Inflammatory macrophage treated with lipopolysaccharide for 1 hour (primary cell): ENCODE results near the gene ZCCHC9.
A peak's percentile ranks its signal among the peaks of the same experiment; 100 is the strongest.
"Not testable (repeated sequence)": the region's sequence is repeated elsewhere in the genome, so short reads cannot be mapped to it uniquely, and the experiment has no call there.

Experiments
- DNase-seq, 2 donors: peaks; one replicate each; pipeline ENCODE4 v3.0.0-alpha.2; 2020 to 2022

The ZCCHC9 gene, protein sequence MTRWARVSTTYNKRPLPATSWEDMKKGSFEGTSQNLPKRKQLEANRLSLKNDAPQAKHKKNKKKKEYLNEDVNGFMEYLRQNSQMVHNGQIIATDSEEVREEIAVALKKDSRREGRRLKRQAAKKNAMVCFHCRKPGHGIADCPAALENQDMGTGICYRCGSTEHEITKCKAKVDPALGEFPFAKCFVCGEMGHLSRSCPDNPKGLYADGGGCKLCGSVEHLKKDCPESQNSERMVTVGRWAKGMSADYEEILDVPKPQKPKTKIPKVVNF

DNA sequence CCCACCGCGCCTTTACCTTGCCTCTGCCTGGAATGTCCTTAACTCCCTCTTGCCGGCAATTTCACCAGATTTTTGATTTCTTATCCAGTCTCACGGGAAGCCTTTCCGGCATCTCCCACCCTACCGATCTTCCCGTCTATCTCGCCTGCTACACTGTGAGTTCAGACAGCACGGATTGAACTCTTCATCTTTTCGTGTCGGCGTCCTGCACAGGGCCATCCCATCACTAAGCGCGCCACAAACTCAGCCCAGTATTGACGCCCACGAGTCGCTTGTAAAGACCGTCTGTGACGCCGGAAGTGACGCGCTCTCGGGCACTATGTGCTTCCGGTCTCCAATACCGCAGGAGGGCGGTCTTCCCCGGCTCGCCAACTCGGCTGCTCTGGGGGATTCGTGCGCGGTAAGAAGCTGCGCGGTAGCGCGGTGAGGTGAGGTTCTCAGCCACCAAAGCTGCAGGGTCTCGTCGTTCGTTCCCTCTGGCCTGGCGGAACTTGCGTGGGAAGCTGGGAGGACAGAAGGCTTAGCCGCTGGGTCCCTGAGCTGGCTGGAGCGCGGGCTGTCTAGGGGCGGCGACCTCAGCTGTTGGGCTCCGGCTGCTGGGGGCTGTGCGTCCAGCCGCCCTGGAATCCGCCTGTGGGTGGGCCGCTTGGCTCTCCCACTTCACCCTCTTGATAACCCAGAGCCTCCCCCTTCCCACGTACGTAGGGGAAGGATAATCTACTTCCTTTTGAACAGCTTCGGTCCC, at the start of gene ZCCHC9:
Gene ZCCHC9 (plus strand): TSS at position 317 of the 745 bp plus-strand sequence. CDS start 3,171 bp downstream, outside the sequence.
- DNase-seq = peak; percentile 95 to 96

DNA sequence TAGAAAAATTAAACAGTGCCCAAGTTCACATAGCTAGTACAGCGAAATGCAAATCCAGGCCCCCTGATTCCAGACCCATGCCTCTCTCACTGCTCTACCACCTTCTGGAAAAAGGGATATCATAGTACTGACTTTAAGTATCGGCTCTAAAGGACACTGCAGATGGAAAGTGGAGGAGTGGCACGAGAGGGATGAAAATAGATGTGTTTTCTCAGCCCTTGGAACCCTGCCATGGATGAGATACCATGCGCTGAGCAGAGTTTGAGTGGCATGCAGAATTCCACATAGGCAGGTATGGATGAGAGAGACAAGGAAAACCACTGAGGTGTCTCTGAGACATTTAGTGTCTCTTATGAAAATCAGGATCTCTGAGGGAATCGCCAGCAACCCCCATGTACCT, 49.5 kb upstream of the ZCCHC9 start:
- DNase-seq = no peak

DNA sequence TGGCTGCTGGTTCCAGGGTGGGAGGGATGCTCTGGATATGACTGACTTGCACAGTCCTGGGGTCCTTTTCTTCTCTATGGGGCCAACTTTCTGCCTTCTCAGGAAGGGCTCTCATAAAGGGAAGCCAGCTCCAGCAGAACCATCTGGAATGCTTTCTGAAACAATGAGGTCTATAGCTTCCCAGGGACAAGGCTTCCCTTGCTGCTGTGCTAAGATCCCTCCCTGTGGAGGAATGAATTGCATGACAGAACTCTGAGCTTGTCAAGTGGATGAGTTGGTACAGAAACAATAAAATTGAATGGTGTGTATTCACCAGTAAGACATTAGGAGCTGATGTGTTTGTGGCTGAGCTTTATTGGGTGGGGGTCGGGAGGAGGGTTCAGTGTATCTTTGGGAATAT, 48.5 kb upstream of the ZCCHC9 start:
- no peak for DNase-seq

DNA sequence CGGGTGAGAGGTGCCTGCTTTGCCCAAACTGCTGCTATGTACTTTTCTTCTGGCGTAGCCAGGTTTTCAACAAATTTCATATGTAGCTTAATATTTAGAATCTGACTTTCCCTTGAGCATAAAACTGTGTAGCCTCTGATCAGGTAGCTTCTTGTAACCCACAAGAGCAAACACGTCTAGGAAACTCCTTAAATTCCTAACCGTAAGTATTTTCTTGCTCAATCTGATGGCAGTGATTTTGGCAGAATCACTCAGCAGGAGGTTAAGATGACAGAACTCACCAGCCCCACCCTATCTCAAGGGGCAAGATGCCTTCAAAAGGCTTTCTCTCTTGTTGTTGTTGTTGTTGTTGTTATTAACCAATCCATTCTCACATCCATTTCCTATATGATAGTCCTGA, 47.5 kb upstream of the ZCCHC9 start:
- no peak for DNase-seq

DNA sequence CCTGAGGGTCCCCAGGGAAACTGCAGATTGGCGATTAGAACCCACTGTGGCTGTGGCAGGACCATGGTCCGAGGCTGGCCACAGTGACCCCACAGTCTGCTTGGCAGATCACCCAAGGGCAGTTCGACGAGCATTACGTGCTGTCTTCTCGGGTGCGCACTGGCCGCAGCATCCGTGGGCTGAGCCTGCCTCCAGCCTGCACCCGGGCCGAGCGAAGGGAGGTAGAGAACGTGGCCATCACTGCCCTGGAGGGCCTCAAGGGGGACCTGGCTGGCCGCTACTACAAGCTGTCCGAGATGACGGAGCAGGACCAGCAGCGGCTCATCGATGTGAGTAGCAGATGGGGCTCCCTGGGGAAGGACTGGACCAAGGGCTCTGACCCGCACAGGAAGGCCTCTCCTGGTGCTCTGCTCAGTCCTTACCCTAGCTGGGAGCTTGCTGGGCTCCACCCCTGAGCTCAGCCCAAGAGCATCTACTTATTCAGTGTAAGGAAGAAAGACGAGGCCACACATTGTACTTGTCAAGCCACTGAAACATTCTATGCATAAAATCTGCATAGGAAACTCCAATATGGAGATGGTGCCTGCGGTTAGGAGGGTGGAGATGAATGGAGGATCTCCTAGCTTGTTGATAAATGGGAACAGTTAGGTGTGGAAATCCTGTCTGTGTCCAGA, 46.4 kb upstream of the ZCCHC9 start:
- DNase-seq = no peak

DNA sequence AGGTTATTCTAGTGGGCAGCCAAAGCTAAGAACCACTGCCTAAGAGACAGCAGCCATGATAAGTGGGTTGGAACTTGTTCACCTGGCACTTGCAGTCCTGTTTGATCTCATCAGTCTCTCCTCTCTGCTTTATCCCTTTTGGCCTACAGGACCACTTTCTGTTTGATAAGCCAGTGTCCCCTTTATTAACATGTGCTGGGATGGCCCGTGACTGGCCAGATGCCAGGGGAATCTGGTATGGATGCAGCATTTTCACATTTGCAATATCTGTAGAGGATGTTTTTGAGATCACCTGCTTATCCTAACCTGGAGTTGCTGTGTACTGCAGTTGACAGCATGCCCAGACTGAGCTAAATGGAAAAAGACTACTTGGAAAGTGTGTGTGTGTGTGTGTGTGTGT, 44.6 kb upstream of the ZCCHC9 start:
- no peak for DNase-seq

DNA sequence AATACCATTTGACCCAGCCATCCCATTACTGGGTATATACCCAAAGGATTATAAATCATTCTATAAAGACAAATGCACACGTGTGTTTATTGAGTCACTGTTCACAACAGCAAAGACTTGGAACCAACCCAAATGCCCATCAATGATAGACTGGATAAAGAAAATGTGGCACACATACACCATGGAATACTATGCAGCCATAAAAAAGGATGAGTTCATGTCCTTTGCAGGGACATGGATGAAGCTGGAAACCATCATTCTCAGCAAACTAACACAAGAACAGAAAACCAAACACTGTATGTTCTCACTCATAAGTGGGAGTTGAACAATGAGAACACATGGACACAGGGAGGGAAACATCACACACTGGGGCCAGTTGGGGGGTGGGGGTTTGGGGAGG, 38.6 kb upstream of the ZCCHC9 start:
- DNase-seq = not testable (repeated sequence)

DNA sequence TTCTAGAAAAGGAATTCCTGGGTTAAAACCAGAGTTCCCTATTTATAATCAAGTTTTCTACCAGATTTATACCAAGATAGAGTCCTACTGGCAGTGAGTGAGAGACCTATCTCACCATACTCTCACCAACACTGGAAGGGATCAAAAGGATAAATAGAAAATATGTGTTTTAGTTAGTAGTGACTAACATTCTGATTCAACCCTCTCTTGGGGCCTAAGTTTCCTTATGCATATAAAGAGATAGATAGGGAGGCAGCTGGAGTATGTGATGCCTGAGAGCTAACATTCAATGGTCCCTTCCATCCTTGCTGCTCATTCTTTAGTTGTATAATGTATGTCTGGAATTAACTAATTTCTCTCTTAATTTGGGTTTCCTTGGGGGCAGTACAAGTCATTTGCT, 36.3 kb upstream of the ZCCHC9 start:
- DNase-seq = no peak

DNA sequence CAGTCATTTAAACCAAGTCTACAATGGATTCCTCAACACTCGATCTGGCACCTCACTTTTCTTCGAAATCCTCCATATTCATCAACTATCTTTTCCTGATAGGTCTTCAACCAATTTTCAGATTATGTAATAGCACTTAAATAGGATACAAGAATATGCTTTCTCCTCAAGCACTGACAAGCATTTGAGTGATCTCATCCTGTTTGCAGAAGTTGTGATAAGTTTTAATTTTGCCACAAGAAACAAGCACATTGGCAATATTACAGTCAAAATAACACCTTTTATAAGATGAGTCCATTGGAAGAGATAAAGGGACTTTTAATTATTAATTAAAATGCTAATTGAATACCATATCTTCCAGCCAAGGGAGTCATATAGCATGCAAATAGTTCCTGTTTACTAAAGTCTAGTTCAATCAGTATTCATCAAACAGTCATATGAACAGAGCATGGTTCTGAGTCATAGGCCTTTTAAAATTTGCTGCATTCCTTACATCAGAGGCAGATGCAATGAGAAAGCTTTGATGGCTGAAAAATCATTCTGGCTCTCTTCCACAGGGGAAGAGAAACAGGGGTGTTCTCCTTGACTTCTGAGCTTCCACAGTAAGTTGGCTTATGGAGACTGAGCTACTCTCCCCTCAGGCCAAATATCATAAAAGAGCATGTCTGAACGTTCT, 32.7 kb upstream of the ZCCHC9 start:
- DNase-seq = peak; percentile 66 to 81

DNA sequence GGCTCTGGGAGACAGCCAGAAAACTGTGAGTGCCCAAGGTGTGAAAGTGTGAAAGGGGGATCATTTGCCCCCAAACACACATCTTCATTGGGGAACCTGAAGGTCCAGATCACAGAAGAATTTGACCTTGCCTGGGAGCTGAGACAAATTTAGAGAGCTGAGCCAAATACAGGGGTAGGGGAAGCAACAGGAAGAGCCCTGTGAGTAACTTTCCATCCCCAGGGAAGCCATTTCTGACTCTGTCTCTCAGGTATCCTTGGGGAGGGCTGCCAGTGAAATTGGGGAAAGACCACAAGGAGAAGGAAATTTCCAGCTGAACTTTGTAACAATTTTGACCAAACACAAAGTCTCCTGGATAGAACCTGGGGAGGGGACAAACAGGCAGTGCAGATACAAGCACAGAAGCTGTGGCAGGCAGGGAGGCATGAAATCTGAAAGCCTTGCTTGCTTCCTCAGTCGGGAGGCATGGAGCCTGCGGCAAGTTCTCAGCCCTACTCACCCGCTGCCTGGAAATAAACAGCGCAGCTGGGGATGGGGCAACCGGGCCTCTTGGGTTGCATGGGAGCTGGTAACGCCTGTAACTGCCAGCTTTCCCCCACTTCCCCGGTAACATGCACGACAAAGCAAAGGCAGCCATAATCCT, 31.5 kb upstream of the ZCCHC9 start:
- no peak for DNase-seq

DNA sequence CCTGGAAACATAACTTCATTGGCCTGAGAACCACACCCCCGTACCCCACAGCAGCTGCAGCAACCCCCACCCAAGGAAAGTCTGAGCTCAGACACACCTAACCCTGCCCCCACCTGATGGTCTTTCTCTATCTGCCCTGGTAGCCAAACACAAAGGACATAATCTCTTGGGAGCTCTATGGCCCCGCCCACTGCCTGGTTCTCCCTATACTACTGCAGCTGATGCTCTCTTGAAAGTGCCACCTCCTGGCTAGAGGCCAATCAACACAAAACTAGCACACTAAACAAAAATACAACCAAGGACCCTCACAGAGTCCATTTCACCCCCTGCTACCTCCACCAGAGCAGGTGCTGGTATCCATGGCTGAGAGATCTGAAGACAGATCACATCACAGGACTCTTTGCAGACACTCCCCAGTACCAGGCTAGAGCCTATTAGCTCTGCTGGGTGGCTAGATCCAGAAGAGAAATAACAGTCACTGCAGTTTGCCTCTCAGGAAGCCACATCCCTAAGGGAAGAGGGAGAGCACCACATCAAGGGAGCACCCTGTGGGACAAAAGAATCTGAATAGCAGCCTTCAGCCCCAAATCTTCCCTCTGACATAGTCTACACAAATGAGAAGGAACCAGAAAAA, 30.9 kb upstream of the ZCCHC9 start:
- DNase-seq = not testable (repeated sequence)

DNA sequence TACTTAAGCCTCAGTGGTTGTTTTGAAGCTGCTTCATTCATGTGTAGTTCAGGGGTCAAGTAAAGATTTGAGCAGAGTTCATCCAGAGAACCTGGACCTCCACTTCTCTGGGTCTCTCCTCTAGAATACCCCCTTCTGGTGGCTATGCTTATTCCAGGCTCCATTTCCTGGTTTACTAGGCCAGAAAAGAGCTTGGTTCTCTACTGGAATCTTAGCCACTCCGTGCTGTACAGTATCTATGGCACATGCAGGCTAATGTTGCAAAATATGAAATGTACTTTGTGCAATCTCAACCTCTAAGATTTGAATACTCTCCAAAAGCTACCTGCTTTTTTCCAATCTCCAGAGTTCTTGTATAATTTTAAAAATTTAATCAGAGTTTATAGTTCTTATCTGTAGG, 17.4 kb upstream of the ZCCHC9 start:
- no peak for DNase-seq

DNA sequence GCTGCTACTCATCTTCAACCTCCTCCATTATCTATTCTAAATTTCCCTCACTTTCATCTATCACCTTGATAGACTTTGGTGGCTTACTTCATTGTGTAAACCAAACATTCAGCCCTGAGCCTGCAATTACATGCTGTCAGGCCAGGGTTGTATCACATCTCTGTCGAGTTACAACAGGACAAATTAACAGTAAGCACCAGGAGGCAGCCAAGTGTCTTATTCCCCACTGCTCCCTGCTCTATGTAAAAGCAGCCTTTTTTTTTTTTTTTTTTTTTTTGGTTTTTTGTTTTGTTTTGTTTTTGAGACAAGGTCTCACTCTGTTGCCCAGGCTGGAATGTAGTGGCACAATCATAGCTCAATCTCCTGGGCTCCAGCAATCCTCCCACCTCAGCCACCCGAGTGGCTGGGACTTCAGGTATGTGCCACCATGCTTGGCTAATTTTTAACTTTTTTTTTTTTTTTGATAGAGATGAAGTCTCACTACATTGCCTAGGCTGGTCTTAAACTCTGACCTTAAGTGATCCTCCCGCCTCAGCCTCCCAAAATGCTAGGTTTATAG, 15.2 kb upstream of the ZCCHC9 start:
- DNase-seq = no peak

DNA sequence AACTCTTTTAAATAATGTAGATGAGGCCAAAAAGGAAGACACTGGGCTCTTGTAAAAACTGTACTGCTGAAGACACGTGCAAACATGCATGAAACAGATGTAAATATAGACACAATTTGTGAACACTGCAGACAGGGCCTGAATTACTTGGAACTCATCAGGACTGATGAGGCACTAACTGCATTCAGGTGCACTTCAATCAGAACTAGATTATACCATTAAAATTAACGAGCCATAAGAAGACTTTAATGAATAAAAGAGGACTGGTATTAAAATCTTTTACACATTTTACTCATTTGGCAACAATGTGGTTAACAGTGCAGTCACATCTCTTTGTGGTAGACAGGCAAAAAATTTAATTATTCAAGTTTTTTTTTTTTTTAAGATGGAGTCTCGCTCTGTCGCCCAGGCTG, 13.4 kb upstream of the ZCCHC9 start:
- DNase-seq = no peak

DNA sequence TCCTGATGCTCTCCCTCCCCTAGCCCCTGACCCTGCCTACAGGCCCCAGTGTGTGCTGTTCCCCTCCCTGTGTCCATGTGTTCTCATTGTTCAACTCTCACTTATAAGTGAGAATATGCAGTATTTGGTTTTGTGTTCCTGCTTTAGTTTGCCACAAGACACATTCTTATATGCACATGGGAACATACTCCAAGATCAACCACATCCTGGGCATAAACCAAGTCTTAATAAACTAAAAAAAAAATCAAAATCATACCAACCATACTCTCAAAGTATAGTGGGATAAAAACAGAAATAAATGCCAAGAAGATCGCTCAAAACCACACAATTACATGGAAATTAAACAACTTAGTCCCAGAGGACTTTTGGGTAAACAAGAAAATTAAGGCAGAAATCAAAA, 11.2 kb upstream of the ZCCHC9 start:
- DNase-seq = no peak

DNA sequence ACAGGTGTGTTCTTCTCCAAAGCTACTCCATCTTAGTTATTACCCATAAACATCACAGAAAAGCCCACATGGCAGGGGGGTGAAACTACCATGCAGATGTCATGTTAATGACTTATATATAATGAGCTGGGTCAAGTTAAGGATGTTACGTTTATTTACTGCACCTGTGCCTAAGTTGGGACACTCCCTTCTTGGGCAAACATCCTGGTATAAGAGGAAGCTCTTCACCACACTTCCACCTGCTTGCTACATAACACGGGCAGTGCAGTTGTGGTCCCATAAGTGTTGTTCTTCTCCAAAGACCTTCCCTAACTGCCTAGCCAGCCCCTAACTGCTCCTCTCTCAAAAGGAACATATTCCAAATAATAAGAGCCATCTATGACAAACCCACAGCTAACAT, 9.3 kb upstream of the ZCCHC9 start:
- no peak for DNase-seq

DNA sequence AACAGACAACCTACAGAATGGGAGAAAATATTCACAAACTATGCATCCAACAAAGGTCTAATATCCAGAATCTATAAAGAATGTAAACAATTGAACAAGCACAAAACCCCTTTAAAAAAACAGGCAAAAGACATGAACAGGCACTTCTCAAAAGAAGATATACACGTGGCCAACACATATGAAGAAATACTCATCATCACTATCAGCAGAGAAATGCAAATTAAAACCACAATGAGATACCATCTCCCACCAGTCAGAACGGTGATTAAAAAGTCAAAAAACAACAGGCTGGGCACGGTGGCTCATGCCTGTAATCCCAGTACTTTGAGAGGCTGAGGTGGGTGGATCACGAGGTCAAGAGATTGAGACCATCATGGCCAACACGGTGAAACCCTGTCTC, 7.4 kb upstream of the ZCCHC9 start:
- DNase-seq = not testable (repeated sequence)

DNA sequence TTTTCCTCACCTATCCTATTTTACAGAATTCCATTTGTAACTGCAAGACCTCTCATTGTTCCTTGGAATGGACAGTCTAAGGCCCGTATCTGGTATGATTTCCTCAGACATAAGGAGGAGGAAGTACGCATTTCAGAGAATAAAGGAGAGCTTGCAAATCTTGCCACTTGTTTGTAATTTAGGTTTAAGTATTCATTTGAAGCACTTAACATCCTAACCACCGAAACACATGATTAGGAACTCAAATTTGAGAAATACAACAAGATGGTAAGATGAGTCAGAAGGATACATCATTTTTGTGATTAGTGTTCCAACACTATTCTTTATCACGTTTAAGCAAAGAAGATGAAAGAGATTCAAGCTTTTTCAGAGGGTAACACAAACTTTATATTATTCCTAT, 3.9 kb upstream of the ZCCHC9 start:
- no peak for DNase-seq

DNA sequence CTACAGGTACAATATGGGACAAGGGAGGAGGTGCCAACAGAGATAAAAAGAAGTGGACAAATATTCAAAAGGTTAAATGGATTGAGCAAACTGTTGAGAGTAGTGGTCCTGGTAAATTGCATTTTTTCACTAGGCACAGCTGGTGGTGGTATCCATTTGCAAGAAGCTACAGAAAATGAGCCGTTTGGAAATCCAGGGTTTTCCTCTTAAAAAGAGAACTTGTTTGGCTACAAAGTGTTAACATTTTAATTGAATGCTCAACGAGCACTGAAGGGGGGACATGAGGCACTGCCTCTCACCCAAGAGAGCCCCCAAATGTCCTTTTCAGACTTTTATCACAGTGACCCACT, 491 bp upstream of the ZCCHC9 start:
- DNase-seq = peak; percentile 74 to 84

DNA sequence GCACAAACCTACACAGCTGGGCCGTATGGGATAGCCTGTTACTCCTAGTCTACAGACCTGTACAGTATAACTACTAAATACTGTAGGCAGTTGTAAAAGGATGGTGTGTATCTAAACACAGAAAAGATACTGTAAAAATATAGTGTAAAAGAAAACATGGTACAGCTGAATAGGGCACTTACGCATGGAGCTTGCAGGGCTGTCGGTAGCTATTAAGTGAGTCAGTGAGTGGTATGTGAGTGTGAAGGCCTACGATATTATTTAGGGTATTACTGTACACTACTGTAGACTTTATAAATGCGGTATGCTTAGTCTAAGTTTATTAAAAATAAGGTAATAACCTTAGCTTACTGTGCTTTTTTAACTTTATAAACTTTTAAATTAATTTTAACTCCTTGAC, 1.2 kb downstream of the ZCCHC9 start:
- DNase-seq = no peak

DNA sequence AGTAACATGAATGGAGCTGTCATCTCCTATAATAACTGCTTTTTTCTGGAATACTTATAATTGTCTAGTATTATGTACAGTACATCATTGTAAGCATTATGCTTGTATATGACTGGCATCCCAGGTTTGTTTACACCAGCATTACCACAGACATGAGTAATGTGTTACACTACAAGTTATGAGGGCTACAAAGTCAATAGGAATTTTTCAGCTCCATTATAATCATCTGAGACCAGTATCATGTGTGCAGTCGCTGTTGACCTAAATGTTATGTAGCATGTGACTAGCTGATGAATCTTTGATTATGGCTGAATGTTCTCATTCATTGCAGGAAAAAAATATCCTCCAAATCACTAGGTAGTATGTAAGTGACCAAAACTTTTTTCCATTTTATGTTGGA, 2.2 kb downstream of the ZCCHC9 start:
- no peak for DNase-seq

DNA sequence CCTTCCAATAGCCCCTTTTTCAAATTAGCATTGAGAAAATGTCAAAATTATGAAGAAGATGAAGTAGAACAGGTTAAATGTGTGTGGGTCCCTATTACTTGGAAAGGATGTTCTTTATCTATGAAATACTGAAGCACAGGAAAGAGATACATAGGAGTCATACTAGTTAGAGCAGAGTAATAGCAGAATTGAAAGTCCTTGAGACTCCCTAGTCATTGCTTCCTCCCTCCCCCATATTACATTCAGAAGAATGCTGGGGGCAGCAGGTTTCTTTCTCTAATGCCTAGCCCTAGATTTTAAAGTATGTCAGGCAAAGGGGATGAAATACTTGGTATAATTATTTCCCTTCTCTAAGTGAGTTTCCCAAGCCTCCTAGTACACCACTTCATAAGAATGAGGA, 4.4 kb downstream of the ZCCHC9 start:
- DNase-seq = peak in 1 of 2 donors; percentile 22
